ENCODE measurements around the gene ELAVL1. TPM values are rescaled to one million over a fixed set of nuclear protein-coding genes. Genes with fewer than 3 reads are reported as not detected.

ELAVL1 gene
- total RNA-seq, 4 donors from 2014 or later: 23.7 to 41.1 (median 30.3) TPM

- TF ChIP-seq CTCF (IDR thresholded peaks at IDR 0.05): no peak
- ATAC-seq (ENCODE audit: low FRiP score) (no peak), DNase-seq (ENCODE audit: low spot score) (no peak)
Observed at GRCh38 chr19:7999376-7999775, 6.1 kb downstream of the ELAVL1 start.

GRCh38 chr19:7997809-7998480 lies 7.5 kb downstream of the ELAVL1 start:
- ATAC-seq (ENCODE audit: low FRiP score): no peak
- TF ChIP-seq CTCF (IDR thresholded peaks at IDR 0.05): no peak
- no peak for DNase-seq (ENCODE audit: low spot score)

GRCh38 chr19:7996883-7997282 lies 8.6 kb downstream of the ELAVL1 start:
- DNase-seq (ENCODE audit: low spot score) (no peak), ATAC-seq (ENCODE audit: low FRiP score) (no peak)
- TF ChIP-seq CTCF (IDR thresholded peaks at IDR 0.05): no peak

- TF ChIP-seq CTCF (IDR thresholded peaks at IDR 0.05): no peak
- no peak for DNase-seq (ENCODE audit: low spot score)
- ATAC-seq (ENCODE audit: low FRiP score): no peak
Observed at GRCh38 chr19:7995810-7996158, 9.7 kb downstream of the ELAVL1 start.

- DNase-seq (ENCODE audit: low spot score) (no peak), ATAC-seq (ENCODE audit: low FRiP score) (no peak)
- TF ChIP-seq CTCF (IDR thresholded peaks at IDR 0.05): no peak
Observed at GRCh38 chr19:7994928-7995809, 10.3 kb downstream of the ELAVL1 start.

GRCh38 chr19:7994114-7994513 lies 11.3 kb downstream of the ELAVL1 start:
- TF ChIP-seq CTCF (IDR thresholded peaks at IDR 0.05): no peak
- ATAC-seq (ENCODE audit: low FRiP score): no peak

More at GRCh38 chr19:7994114-7994513, 11.3 kb downstream of the ELAVL1 start:
- no peak for DNase-seq (ENCODE audit: low spot score)
